GM21529 (cell line): ENCODE results near the gene LRRC28.

Experiments used
- ATAC-seq: cut with Tn5 transposase; IDR thresholded peaks from one replicate; pipeline ENCODE4 v1.9.1; 2021; ENCODE audit not compliant: unreplicated experiment

Gene LRRC28

DNA sequence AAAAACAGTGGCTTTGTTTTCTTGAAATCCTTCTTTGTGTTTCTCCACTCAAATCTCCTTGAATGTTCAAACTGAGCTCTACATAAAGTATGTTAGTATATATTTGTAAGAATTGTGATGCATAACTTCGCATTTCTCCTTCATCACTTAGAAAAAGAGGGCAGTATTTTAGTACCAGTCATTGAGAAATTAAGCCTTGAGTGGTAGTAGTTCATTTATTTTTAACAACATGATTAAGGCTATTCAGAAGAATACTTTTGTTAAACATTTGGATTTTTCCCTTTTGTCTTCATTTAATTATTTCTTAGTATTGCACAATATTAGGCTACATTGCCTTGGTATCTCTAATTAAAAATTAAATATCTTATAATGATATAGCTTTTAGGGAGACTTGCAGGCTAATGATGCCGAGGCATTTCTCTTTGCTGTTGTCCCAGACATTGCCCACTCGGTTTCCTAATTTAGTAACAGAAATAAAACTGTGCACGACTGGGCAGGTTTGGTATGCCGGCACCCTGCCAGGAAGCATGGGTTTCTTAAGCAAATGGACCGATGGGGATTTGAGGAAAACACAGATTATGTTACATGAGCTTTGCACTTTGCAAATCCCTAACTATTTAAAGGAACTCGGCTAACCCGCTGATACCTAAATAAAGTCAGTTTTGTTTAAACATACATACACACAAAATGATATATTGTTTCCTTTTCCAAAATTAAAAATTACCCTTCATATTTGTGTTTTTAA, 54.7 kb downstream of the LRRC28 start:
- ATAC-seq, result no peak

DNA sequence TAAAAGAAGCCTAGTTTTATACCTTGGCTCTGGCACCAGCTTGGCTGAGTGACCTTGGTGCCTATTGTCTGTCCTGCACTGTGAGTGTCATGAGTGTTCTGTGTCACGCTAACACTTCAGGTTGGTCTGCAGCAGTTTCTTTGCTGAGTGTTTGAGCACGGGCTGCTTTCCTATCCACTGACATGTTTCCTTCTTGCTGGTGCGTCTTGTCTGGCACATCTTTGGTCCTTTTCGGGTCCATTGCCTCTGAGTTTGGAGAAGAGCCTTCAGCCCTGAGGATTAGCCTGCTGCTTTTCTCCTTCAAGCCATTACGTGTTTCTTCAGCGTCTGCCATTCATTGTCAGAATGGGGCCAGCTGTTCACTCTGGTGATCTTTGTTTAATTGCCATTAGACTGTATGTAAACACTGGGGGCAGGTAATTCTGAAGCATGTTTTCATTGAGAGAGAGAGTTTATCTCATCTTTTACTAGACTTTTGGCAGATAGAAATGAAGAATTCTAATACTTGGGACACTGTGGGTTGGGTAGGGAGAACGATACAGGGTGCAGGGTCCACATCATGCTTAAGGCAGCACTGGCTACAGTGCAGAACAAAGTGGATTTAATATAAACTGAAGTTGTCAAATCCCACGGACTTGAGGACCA, 55.5 kb downstream of the LRRC28 start:
- no peak for ATAC-seq

- no peak for ATAC-seq
These were observed 56.5 kb downstream of the LRRC28 start for GRCh38 chr15:99307735-99308134.

- no peak for ATAC-seq
These were observed 59.5 kb downstream of the LRRC28 start for GRCh38 chr15:99310745-99311144.

- ATAC-seq, result no peak
These were observed 60.9 kb downstream of the LRRC28 start for GRCh38 chr15:99312228-99312627.

GRCh38 chr15:99312794-99313193, 61.5 kb downstream of the LRRC28 start:
- ATAC-seq, result no peak

- ATAC-seq, result no peak
These were observed 64.4 kb downstream of the LRRC28 start for GRCh38 chr15:99315636-99316035.

GRCh38 chr15:99320374-99321215, 69.3 kb downstream of the LRRC28 start:
- ATAC-seq, result no peak

DNA sequence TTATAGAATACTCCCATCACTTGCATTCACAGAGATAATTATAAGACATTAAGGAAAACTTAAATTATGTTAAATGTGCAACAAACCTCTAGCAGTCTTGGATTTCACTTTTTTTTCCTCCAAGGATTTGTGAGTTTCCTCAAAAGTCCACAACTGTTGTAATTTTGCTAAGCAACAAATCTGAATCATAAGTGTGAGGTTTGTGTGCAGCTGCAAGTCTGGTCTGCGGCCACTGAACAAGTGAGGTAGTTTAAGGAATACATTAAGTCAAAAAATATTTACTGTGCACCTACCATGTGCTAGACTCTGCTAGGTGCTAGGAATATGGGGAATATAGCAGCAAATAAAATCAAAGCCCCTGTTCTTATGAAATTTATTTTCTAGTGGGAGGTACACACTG, 70.2 kb downstream of the LRRC28 start:
- no peak for ATAC-seq

DNA sequence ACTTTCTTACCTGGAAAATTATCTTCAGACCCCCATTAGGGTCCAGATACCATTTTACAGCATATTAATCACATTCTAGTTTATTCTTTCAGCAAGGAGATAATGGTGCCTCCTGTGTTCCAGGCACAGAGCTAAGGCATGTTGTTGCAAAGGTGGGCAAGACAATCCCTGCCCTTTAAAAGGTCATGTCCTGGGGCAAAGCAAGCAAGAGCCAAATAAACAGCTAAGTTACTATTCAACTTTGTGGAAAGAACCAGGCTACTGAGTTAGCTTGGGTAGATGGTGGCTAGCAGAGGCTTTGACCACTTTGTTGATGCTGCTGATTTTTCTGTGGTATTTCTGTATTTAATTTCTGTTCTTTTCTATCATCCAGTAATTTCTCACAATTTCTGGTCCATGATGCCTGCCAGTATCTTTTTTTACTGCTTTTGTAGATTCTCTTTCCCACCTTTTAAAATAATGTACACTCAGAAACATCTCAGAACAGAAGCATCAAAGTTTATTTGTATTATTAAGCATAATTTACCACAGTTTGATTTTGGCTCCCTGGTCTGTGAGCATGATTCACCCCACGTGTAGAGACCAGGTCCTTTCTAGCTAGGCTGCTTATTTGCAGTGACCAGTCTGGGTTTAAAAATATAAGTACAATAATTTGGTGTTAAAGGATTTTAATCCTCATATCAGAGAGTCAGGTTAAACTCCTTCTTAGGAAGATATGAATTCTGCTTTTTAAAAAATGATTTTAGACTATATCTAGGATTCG, 71.5 kb downstream of the LRRC28 start:
- no peak for ATAC-seq

DNA sequence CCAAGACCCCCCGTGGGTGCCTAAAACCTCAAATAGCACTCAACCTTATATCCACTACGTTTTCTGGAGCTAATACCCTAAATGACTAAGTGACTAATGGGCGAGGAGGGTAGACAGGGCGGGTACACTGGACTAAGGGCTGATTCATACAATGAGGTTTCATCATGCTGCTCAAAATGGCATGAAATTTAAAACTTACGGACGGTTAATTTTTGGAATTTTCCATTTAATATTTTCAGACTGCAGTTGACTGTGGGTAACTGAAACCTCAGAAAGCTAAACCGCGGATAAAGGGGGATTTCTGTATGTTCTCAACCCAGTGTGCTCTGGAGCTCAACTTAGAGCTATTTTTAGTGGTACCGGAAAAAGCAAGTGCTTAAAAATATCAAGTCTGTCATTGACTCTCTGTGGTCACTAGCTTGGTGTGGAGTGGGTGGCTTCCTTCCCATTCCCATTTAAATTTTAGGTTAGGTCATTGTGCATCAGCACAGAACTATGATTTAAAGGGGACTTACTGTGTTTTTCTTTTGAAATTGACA, 72.9 kb downstream of the LRRC28 start:
- peak; percentile 89 for ATAC-seq

DNA sequence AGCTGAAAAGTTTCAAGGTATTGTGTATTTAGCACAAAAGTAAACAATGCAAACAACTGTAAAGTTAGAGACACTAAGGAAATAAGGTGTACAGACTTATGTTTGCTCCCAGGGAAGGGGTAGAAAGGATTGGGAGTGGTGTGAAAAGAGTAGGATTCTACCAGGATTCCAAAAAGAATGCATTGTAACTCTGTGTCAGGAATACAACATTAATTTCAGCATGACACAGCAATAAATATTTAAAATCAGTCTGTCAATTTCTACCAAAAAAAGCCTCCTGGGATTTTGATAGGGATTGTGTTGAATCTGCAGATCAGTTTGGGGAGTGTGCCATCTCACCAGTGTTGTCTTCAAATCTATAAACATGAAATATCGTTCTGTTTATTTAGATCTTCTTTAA, 73.4 kb downstream of the LRRC28 start:
- ATAC-seq, result no peak

GRCh38 chr15:99326235-99326634, 75.0 kb downstream of the LRRC28 start:
- no peak for ATAC-seq

DNA sequence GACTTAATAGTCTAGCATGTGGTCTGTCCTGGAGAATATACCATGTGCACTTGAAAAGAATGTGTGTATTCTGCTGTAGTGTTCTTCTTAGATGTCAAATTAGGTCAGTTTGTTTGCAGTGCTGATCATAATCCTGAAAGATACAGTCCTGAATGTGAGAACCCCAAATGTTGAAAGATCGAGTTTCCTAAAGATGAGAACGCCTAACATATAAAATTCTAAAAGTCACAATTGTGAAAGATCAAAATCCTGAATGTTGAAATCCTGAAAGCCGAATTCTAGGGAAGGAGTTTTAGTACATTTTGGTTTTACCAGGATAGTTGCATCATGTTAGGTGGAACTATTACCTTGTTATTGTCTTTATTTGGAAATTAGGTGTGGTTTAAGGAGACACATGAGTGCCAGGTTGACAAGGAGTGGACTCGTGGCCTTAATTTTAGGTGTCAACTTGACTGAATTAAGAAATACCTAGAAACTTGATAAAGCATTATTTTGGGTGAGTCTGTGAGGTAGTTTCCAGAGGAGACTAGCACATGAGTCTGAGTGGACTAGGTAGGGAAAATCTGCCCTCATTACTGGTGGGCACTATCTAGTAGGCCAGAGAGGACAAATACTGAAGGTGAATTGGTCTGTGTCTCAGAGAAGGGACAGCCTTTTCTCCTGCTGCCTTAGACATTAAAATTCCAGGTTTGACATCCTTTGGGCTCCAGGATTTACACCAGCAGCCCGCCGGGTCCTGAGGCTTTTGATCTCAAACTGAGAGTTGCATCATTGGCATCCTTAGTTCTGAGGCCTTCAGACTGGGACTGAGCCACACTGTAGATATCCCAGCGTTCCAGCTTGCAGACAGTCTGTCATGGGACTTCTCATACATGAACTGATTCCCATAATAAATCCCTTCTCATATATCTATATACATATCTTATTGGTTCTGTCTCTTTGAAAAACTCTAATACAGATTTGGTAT, 77.1 kb downstream of the LRRC28 start:
- ATAC-seq, result no peak

DNA sequence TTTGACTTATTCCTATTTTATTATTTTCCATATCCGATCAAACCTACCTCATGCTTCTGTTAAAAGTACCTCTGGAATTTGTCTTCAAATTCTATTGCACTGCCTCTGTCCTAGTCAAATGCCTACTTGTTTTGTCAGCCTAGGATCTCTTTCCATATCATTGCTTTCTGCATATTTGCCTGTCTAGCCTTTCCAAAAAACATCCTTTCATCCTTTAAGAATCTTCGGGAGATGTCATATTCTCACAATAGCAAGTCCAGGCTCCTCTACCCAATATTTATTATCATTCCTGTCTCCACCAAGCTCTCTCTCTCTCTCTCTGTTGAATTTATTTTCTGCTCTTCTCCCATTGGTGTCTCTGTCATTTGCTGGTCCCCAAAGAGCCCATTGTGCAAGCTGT, 80.1 kb downstream of the LRRC28 start:
- no peak for ATAC-seq

DNA sequence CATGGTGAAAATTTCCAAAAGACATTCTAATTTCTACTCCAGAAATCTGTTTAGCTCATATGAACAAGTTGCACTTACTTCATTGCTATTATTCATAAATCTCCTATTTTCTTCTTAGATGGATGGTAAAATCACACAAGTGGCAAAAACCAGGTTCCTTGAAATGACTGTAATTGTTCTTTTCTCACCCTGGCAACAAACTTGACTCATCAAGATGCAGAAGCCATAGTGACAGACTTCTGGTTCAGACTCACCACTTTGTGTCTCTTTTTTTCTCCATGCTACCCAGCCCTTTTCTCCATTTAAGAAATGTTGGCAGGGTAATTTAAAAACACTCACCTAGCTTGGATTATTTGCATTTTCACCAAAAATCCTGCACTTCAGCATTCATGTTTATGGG, 82.1 kb downstream of the LRRC28 start:
- no peak for ATAC-seq

DNA sequence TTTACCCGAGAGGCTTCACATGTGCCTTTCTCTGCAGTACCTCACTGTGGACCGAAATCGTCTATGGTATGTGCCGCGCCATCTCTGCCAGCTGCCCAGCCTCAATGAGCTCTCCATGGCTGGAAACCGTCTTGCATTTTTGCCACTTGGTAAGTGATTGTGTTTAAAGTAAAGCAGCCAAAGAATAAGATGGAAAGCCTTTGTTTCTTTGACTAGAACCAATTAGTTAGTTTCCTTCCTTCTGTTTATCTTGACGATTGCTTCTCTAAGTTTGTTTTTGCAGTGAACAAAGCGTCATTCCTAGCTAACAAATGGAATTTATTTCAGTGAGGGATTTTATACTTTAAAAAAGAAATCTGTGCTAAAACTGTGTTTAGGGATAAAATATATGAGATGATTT, 82.7 kb downstream of the LRRC28 start:
- no peak for ATAC-seq

GRCh38 chr15:99335508-99335907, 84.2 kb downstream of the LRRC28 start:
- ATAC-seq, result no peak

GRCh38 chr15:99336794-99337193, 85.5 kb downstream of the LRRC28 start:
- no peak for ATAC-seq

GRCh38 chr15:99340347-99340746, 89.1 kb downstream of the LRRC28 start:
- ATAC-seq, result no peak
